ENCODE measurements around the gene PSMA8.
"Not testable (repeated sequence)": the region's sequence is repeated elsewhere in the genome, so short reads cannot be mapped to it uniquely, and the experiment has no call there.

PSMA8 gene

DNA sequence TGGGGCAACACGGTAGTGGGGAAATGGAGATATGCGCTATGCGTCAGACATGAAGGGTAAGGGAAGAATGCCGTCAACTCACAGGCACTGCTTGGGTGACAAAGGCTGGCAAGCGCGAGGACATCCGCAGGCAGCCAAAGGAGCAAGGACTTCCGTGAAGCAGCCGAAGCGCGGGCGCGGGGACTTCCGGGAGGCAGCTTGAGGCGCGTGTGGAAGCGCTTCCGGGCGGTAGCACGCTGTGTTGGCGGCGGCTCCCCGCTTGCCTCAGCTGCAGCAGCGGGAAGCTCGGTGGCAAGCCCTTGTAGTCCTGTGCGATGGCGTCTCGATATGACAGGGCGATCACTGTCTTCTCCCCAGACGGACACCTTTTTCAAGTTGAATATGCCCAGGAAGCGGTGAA is at the start of gene PSMA8:
Gene PSMA8 (plus strand): TSS at position 218 of the 400 bp plus-strand sequence. CDS start 97 bp downstream, at position 315.
- DNase-seq = no peak

DNA sequence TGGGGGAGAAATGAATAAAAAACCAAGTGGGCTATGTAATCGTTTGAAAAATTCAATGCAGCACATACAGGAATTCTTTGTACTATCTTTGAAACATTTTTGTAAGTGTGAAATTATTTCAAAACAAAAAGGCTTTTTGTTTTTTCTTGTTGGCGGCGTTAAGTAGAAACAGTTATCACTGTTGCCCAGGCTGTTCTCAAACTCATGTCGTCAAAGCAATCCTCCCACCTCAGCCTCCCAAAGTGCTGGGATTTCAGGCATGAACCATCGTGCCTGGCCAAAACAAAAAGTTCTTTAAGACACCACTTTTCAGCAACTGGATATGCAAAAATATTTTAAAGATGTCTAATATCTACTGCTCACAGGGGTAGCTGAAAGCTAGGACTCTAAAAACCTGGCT is 48.6 kb upstream of the PSMA8 start:
- no peak for DNase-seq

DNA sequence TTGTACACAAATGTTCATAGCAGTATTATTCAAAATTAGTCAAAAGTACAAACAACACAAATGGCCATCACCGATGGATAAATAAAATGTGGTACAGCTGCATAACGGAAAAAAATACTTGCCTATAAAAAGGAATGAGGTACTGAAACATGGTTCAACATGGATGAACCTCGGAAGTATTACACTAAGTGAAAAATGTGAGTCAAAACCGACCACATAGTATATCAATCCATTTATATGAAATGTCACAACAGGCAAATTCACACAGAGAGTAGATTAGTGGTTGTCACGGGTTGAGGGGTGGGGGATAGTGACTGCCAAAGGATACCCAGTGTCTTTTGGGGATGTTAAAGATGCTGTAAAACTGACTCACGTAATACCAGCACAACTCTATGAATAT is 46.7 kb upstream of the PSMA8 start:
- no peak for DNase-seq

DNA sequence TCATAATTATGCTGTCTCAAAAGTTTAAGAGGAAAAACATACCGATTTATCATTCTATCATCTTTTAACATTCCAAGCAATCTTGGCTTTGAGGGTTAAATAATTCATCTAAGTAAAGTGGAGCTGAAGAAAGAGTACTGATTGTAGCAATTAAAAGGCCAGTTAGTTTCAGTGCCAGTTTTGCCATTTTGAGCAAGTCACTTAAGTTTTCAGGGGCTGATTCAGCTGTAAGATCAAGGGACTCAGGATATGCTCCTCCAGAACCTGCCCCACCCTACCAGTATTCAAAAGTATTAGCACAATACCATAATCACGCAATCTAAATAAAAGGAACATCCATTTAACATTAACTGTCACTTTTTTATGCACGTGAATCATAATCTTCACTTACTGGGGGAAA is 45.2 kb upstream of the PSMA8 start:
- DNase-seq = no peak

DNA sequence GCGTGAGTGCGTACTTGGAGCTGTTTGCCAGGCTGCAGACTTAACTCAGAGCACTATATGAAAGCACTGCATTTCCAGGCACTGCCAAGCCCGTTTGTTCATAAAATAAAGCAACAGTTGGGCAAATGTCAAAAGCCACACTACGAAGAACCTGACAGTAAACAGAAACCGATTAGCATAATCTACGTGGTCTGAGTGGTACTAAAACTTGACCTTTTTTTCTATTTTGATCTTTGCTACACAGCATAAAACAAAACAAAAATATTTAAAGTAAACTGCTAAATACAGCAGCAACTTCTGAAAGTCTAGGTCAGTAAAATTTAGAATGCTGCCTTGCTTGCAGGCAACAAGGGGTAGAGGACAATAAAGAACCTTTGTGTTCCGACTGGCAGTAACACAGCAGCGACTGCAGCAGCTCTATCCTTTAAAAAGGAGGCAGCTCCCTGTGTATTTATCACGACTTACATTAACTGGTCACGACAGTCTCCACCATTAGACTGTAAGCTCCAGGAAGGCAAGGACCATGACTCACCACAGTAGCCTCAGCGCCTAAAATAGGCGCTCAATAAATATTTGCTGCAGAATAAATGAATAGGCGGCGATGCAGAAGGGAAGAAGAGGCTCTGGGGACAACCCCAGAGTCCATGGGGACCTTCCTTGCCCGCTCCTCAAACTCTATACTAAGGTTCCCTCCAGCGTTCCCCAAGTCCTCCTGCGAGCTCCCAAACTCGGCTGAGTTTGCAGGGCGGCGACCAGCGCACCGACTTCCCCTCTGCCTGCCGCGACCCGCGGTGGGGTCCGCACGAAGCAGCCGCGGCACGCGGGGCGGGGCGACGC is 44.2 kb upstream of the PSMA8 start:
- no peak for DNase-seq

DNA sequence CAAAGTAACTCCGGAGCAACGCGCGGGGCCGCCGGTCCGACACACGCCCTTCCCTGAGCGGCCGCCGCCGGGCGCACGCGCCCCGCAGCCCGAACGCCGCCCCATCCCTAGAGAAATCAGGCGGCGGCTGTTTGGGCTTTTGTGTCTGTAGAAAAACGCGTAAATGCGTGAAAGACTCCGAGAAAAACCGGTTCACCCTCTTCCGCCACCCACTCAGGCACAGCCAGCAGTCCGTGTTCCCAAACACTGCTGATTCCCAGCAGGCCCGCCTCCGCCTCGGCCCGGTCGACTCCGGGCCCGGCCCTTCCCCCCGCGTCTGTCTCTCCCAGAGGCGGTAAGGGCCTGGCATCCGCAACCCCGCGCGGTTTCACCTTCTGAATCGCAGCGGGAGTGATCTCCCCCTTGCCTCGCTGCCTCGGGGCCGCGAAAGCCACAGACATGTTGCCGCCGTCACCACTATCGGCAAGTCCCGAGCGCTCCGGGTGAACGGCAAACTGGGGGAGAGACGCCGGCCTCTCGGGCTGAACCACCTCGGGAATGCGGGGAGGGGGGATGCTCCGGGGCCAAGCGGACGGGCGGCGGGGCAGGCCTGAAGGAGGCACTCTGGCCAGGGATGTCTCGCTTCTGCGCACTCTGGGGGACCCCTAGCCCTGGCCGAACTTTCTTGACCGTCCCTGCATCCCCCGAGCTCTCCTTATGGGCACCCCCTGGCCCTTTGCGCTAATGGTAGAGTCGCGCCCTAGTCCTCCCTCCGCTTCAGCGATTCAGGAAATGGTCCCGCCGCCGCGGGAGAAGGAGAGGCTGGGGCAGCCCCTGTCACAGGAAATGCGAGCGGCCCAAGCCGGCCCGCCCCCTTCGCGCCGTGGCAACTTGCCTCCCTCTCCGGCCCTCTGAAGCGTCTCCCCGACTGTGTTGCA is 43.3 kb upstream of the PSMA8 start, which contains the start of gene SS18:
Gene SS18 (minus strand): TSS at position 484 of the 917 bp plus-strand sequence. CDS start 44 bp downstream, at position 440.
- DNase-seq = peak; percentile 73

DNA sequence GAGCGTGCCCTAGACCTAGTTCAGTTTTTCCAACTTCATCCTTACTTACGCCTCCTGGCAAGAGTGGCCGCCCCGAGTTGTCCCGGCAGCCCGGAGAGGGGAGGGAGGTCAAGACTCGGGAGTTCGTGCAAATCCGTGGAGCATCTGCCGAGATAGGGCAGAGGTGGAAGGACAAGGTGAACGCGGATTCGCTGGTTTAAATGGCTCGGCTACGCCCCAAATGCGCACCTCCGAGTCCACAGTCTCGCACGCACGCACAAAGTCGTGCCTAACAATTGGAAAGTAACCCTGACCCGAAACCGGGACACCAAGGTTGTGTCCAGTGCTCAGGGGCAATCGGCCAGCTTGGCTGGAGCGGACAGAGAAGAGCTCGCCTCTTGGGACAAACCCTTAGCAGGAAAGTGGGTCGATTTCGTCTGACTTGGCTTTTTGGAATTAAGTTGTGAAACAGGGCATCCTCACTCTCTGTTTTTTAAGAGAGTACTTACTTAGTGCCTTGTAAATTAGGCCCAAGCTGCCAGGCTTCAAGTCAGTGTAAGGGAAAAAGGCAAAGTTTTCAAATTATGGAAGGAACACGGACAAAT is 42.5 kb upstream of the PSMA8 start:
- DNase-seq = peak; percentile 50

DNA sequence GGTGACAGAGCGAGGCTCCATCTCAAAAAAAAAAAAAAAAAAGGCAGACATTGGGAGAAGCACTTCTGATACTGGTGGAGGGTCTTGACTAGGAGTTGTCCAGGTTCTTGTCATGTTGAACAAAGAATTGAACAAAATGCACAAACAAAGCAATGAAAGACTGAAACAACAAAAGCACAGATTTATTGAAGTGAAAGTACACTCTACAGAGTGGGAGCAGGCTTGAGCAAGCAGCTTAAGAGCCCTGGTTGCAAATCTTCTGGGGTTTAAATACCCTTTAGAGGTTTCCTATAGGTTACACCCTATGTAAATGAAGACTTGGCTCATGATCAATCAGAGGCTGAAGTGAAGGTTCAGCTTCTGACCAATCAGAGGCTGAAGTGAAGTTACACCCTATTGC is 36.8 kb upstream of the PSMA8 start:
- no peak for DNase-seq

DNA sequence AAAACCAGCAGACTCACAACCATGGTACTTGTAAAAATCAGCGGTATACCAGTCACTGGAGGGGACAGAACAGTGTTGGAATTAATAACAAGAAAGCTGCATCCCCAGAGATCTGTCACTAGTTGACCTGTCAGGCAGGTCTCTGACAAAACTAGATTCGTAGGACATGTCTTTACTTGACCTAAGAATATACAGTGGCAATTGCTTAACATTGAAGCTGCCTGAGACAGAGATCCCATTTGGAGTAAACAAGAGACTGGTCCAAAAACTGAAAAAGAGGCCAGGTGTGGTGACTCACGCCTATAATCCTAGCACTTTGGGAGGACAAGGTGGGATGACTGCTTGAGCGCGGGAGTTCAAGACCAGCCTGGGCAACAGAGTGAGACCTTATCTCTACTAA is 36.1 kb upstream of the PSMA8 start:
- DNase-seq = no peak

DNA sequence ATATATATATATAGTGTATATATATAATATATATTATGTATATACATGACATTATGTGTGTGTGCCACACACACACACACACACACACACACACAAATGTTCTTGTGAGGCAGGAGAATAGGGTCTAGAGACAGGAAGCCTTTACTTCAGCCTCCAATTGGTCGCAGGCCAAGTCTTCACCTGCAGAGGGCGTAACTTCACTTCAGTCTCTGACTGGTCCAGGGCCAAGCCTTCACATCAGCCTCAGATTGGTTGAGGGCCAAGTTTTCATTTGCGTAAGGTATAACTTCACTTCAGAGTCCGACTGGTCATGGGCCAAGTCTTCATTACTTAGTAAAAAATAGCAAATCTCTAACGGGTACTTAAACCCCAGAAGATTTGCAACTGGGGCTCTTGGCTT is 30.1 kb upstream of the PSMA8 start:
- DNase-seq = no peak

DNA sequence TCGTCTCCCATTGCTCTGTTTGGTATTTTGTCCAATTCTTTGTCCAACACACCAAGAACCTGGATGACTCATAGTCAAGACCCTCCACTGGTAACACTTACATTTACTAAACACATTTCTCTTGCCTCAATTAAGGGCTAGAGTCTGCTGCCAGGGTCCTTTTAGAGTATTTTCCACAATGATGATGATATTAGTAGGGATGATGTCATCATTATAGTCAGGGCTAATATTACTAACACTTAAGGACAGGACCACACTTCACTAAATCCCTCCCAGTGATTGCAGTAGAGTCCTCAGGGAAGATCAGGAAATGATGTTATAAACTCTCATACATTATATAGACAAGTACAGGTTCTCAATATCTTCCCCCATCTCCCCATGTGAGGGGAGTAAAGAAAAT is 29.6 kb upstream of the PSMA8 start:
- no peak for DNase-seq

DNA sequence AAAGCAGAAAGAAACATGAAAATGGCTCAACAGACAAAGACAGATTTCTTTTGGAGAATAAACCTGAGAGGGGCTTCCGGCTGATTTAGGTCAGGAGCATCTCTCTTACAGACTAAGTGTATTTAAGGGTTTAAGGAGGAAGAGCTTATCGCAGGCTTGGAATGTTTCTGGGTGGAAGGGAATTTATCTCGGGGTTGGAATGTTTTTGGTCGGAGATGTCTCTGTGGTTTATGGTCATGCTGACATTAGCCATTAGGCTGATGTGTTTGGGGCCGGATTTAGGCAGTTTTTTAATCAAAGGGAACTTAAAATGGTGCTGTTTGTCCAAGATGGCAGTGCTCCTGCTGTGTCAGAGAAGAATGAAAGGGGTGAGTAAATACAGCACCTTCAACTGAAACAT is 14.4 kb upstream of the PSMA8 start:
- DNase-seq = no peak

DNA sequence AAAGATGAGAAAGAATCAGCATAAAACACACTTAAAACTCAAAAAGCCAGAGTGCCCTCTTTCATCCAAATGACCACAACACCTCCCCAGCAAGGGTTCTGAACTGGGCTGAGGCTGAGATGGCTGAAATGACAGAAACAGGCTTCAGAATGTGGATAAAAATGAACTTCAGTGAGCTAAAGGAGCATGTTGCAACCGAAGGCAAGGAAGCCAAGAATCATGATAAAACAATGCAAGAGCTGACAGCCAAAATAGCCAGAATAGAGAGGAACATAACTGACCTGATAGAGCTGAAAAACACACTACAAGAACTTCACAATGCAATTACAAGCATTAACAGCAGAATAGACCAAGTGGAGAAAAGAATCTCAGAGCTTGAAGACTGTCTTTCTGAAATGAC is 12.2 kb upstream of the PSMA8 start:
- no peak for DNase-seq

DNA sequence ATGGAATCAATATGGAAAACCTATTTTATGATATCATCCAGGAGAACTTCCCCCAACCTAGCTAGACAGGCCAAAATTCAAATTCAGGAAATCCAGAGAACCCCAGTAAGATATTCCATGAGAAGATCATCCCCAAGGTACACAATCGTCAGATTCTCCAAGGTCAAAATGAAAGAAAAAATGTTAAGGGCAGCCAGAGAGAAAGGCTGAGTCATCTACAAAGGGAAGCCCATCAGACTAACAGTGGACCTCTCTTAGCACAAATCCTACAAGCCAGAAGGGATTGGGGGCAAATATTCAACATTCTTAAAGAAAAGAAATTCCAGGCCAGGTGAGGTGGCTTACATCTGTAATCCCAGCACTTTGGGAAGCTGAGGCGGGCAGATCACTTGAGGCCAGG is 11.7 kb upstream of the PSMA8 start:
- not testable (repeated sequence) for DNase-seq

DNA sequence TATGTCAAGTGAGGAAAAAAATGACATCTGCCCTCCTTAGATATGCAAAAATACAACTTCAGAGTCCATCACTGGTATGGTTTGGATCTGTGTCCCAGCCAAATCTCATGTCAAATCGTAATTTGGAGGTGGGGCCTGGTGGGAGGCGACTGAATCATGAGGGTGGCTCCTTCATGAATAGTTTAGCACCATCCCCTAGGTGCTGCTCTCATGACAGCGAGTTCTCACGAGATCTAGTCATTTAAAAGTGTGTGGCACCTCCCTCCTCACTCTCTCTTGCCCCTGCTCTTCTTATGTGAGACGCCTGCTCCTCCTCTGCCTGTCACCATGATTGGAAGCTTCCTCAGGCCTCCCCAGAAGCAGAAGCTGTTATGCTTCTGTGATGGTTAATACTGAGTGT is 5.9 kb upstream of the PSMA8 start:
- no peak for DNase-seq

DNA sequence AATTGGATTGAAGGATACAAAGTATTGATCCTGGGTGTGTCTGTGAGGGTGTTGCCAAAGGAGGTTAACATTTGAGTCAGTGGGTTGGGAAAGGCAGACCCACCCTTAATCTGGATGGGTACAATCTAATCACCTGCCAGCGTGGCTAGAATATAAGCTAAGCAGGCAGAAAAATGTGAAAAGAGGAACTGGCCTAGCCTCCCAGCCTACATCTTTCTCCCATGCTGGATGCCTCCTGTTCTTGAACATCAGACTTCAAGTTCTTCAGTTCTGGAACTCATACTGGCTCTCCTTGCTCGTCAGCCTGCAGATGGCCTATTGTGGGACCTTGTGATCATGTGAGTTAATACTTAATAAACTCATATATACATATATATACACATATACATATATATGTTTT is 5.5 kb upstream of the PSMA8 start:
- not testable (repeated sequence) for DNase-seq

DNA sequence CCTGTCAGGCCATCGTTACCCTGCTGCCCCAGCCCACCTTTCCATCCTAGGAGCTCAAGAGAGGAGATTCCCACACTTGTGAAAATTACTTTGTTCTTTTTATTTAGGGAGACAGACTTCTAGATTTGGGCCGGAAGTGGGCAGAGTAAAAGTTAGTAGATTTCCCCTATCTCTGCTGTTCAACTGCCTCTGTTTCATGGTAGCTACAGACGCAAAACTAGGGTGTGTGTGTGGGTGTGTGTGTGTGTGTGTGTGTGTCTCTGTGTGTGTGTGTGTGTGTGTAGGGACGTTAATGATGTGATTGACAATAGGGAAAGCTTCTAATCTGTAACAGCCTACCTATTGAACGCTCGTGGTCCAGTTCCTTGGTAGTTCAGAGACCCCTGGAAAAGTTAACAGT is 438 bp downstream of the PSMA8 start:
- no peak for DNase-seq

DNA sequence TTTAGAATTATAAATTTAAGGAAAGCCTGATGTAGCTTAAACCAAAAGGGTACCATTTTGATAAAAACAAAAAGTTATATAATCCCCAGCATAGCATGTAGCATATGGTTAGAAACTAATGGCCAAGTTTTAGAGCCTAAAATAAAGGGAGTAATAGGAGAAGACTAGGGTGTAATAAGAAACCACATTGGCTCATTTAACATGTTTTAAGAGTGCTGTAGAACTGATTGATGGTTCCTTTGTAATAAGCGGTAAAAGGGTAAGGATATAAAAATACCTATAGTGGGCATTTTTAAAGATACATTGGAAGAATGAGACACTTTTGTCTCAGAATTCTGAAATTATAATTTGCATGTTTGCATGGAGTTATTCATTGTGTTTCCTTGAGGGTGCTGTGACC is 1.9 kb downstream of the PSMA8 start:
- no peak for DNase-seq

DNA sequence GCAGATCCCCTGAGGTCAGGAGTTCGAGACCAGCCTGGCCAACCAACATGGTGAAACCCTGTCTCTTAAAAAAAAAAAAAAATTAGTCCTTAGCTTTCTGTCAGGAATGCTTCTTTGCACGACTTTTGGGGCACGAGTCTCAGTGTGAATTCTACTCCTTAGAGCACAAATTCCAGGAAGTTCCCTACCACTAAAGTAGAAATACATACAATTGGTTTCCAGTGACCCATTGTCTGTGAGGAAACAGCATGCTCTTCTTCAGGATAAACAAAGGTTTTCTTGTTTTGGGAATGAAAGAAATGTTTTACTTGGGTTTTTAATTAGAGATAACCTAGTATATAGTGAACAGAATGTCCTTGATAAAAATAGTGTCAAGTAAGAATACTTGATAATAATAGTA is 23.7 kb downstream of the PSMA8 start:
- no peak for DNase-seq

DNA sequence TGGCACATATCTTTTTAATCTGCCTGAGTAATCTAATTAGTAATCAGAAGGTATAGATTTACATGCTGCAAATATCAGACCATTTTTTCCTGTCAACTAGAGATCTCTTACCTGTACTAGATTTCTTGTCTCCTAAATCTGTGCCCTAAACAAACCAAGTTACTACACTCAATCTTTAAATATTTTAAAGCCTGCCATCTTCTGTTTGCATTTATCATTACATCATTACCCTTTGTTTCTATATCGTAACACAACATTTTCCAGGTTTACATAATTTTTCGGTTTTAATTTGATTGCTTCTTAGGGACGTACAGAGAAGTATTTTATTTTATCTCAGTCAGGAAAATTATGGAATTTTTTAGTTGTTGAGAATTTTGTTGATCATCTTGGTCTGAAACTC is 25.7 kb downstream of the PSMA8 start:
- no peak for DNase-seq

DNA sequence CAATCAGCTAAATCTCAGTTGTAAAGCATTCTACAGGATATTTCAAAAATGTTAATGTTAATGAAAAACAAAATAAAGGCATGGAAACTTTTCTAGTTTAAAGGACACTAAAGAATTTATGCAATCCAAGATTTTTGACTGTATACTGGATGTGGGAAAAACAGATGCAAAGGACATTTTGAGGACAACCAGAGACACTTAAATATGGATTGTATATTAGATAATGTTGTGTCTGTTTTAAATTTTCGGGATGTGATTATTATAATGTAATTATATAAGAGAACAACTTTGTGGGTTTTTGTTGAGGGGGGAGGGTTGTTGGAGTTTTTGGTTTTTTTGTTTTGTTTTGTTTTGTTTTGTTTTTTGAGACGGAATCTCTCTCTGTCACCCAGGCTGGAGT is 30.9 kb downstream of the PSMA8 start:
- DNase-seq = no peak

DNA sequence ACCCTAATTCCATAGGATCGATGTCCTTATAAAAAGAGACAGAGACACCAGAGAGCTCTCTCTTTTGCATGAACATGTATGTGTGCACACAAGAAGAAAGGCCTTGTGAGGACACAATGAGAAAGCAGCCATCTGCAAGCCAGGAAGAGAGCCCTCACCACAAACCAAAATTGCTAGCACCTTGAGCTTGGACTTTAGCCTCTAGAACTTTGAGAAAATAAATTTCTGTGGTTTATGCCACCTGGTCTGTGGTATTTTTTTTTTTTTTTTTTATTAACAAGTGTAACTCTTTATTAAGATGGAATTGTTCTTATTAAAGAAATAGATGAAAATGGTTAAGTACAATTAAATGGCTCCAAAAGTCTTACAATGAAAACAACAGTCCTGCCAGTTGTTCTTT is 33.9 kb downstream of the PSMA8 start:
- not testable (repeated sequence) for DNase-seq

DNA sequence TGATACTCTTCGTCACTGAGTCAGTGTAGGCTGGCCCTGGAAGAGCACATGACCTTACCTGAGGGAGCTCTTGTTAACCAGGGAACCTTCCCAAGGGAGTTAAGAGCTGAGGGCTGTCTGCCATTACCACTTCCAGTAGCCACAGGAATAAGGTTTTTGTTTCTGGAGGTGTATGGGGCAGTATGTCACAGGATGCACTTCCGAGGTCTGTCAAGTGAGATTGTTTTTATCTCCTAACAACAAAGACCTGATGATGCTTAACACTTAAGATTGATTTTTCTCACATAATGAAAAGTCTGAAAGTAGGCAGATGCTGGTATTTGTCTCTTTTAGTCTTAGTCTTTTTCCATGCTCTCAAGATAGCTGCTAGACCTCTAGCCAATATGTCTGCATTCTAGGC is 41.8 kb downstream of the PSMA8 start:
- no peak for DNase-seq

DNA sequence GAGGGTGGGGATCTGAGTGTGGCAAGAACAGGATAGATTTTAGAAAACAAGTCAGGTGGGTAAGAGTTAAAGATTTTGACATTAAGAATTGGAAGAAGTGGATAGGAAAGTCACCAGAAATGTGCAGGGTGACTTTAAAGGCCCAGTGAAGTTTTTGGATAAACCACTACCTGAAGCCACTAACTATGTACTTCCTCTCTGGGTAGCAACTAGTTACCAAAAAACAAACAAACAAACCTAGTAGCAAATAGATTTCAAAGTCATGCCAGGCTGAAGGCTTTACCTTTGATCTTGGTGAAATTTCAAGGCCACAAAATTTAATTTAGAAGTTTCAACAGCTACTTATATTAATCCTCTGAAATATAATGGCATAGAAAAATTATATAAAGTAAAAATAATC is 42.5 kb downstream of the PSMA8 start:
- DNase-seq = no peak

All from NCI-H510A treated with DMSO at 0.1 percent for 48 hours (cell line).